ENCODE data around the gene SH3GL2. TPM values are rescaled to one million over a fixed set of nuclear protein-coding genes. Genes with fewer than 3 reads are reported as not detected.

The SH3GL2 gene
- total and polyA plus RNA-seq, 11 donors: 1.3 to 20.9 (median 5.0) TPM

- WGBS, 4 donors: 3 to 9% (median 4%) methylated on average over 6 to 17 of the region's 17 CpGs
- Histone ChIP-seq H3K4me3 (peak overlapping the region; percentile 37 to 83 (median 58)), H3K9me3 (no peaks in the 10 kb centered on the region), H3K27me3 (peaks cover 3 to 42% (median 14%) of the 10 kb centered on the region in 9 donors), H3K4me1 (peaks cover 0 to 15% (median 1%) of the 10 kb centered on the region in 12 donors), H3K36me3 (no peaks in the 10 kb centered on the region), H3K27ac (peak overlapping the region in 1 of 12 donors; percentile 16)
- no peak for TF ChIP-seq CTCF (IDR thresholded peaks at IDR 0.05)
- TF ChIP-seq POLR2A (IDR thresholded peaks at IDR 0.05): no peak
- intact Hi-C loops (cut with DNase I): no loop called here
- no peak for ATAC-seq
- DNase-seq: no peak
Measured at GRCh38 chr9:17578577-17578910, 322 bp upstream of the SH3GL2 start.

- ATAC-seq (no peak), DNase-seq (no peak)
- Histone ChIP-seq H3K27ac (no peak overlapping the region), H3K4me3 (peak overlapping the region in 2 of 12 donors; percentile 62 to 65), H3K27me3 (peaks cover 3 to 42% (median 14%) of the 10 kb centered on the region in 9 donors), H3K4me1 (peaks cover 0 to 15% (median 1%) of the 10 kb centered on the region in 12 donors), H3K9me3 (no peaks in the 10 kb centered on the region), H3K36me3 (no peaks in the 10 kb centered on the region)
- intact Hi-C loops (cut with DNase I): no loop called here
- TF ChIP-seq POLR2A (IDR thresholded peaks at IDR 0.05) (no peak), CTCF (IDR thresholded peaks at IDR 0.05) (no peak)
- 76 to 85% (median 81%) methylated on average over 9 of the region's 9 CpGs for WGBS, 4 donors
Measured at GRCh38 chr9:17580119-17580518, 1.3 kb downstream of the SH3GL2 start.

- Histone ChIP-seq H3K4me3 (no peak overlapping the region), H3K4me1 (peaks cover 0 to 4% (median 0%) of the 10 kb centered on the region in 12 donors), H3K27ac (no peak overlapping the region), H3K27me3 (no peaks in the 10 kb centered on the region), H3K9me3 (no peaks in the 10 kb centered on the region), H3K36me3 (no peaks in the 10 kb centered on the region)
- TF ChIP-seq CTCF (IDR thresholded peaks at IDR 0.05) (no peak), POLR2A (IDR thresholded peaks at IDR 0.05) (no peak)
- intact Hi-C loops (cut with DNase I): no loop called here
- 76 to 80% (median 78%) methylated on average over 5 of the region's 5 CpGs for WGBS, 4 donors
- DNase-seq: no peak
- ATAC-seq: no peak
Measured at GRCh38 chr9:17587113-17587512, 8.2 kb downstream of the SH3GL2 start.

- no peaks in the 10 kb centered on the region for H3K27me3 ChIP-seq
- intact Hi-C loops (cut with DNase I): no loop called here
- no peak overlapping the region for H3K4me3 ChIP-seq
- no peak overlapping the region for H3K27ac ChIP-seq
- DNase-seq (no peak), ATAC-seq (no peak)
- H3K9me3 ChIP-seq: no peaks in the 10 kb centered on the region
- no peaks in the 10 kb centered on the region for H3K36me3 ChIP-seq
- H3K4me1 ChIP-seq: peaks cover 0 to 4% (median 0%) of the 10 kb centered on the region in 12 donors
- TF ChIP-seq CTCF (IDR thresholded peaks at IDR 0.05) (no peak), POLR2A (IDR thresholded peaks at IDR 0.05) (no peak)
- WGBS, 4 donors: 49 to 68% (median 64%) methylated on average over 1 of the region's 1 CpG
Measured at GRCh38 chr9:17588395-17588794, 9.5 kb downstream of the SH3GL2 start.

Data from heart left ventricle (tissue), 16 donors.